NCI-H2107 (cell line): ENCODE measurements around the gene BBS9.
"Not testable (repeated sequence)": the region's sequence is repeated elsewhere in the genome, so short reads cannot be mapped to it uniquely, and the experiment has no call there.

Experiments used
- DNase-seq: peaks from one replicate; lab custom pipeline; 2025; lab: John Stamatoyannopoulos, UW

Gene BBS9

DNA sequence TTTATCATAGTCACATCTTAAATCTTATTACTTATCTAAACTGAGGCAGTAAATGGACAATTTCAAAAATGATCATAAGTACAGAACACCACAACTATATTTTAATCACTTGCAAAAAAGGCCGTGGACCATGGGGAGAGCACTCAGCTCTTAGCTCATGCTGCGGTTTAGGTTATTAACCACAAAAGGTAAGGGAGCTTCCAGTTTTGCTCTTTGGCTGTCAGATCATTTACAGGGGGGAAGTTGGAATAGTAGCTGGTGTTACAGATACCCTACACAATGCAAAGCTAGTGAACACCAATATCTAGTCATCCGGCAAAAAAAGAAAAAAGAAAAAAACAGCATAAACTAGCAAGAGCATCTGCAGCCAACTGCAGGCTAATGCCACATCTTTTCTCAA lies 147.0 kb downstream of the BBS9 start:
- no peak for DNase-seq

DNA sequence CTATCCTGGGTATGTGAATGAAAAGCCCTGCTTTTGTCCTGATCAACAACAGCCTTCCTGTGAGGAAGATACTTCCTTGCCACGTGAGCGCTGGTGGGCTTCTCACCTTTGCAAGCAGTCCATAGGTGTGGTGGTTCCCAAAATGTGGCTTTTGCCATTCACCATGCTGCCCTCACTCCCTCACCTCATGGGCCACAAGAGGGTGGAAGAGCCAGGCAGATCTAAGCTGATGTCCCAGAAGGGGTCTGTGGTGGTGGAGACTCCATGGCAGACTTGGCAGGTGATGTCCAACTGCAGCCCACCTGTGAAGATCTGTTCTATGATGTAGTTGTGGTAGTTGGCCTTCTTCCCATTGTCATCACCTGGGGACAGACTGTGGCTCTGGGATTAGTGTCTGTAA lies 147.4 kb downstream of the BBS9 start:
- DNase-seq = no peak

DNA sequence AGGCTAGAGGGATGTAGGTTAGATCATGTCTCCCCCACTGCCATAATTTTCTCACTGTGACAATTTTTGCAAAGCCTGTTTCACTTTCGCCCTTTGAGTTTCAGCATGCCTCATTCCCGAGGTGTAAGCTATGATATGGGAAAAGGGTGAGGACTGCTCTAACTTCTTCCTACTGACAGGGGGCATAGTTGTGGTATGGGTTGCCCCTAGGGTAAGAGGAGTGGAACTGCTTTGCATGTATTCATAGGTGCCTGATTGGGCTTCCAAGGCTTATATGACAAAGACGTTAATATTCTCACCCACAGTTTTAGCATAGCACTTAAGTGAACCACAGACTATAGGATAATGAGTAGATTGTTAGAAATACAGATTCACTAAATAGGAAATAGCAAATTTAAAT lies 148.7 kb downstream of the BBS9 start:
- DNase-seq = no peak

DNA sequence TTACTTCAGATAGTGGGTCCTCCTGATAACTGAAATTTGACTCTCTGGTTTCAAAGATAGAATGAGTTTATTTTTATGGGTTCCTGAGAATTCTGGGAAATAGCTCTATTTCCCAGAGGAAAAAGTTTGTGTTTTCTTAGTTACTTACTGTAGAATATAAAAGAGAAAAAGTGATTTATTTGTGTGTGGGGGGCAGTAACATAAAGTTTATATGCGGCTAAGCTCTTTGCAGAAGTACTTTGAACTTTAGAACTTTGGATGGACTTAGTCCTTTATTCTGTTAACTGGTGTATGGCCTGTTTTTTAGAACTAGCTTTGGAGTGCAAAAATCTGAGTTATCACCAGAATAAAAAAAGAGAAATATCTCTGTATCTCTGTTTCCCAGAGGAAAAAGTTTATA lies 157.1 kb downstream of the BBS9 start:
- DNase-seq = no peak

DNA sequence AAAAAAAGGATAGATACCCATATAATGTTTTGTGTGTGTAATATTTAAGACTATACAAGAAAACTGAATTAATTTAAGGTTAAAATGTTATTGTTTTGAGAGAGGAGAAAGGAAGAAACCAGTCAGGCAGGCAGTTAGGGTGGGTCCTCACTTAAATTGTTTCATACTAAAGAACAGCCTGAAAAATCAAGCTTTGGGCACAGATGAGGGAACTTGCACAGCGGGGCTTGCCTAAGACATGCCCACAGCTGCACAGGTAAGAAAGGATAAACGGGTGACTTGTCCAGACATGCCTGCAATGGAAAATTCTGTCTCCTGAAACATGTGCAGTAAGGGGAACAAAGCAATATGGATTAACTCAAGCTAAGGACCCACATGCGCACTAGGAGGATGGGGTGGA lies 158.4 kb downstream of the BBS9 start:
- no peak for DNase-seq

- no peak for DNase-seq
Measured at GRCh38 chr7:33298848-33299247, 169.5 kb downstream of the BBS9 start.

- DNase-seq = no peak
Measured at GRCh38 chr7:33299425-33299824, 170.1 kb downstream of the BBS9 start.

GRCh38 chr7:33300131-33300530 lies 170.8 kb downstream of the BBS9 start:
- DNase-seq = no peak

DNA sequence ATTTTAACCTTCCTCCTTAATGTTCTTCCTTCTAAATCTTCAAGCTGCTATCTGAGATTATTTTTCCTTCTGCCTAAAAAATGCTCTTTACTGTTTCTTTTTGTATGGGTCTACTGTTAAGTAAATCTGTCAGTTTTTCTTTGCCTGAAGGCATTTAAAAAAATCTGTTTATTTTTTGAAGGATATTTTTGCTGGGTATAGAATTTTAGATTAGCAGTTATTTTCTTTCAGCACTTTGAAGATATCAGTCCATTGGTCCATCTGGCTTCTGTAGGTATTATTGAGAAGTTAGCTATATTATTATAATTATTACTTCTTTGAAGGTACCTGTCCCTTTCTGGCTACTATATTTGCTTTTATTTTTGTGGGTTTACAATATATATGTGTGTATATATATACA lies 171.4 kb downstream of the BBS9 start:
- DNase-seq = no peak

DNA sequence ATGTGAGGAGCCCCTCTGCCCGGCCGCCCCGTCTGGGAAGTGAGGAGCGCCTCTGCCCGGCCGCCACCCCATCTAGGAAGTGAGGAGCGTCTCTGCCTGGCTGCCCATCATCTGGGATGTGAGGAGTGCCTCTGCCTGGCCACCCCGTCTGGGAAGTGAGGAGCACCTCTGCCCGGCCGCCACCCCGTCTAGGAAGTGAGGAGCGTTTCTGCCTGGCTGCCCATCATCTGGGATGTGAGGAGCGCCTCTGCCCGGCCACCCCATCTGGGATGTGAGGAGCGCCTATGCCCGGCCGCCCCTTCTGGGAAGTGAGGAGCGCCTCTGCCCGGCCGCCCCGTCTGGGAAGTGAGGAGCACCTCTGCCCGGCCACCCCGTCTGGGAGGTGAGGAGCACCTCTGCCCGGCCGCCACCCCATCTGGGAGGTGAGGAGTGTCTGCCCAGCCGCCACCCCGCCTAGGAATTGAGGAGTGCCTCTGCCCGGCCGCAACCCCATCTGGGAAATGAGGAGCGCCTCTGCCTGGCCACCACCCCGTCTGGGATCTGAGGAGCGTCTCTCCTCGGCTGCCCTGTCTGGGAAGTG lies 174.7 kb downstream of the BBS9 start:
- DNase-seq = not testable (repeated sequence)

DNA sequence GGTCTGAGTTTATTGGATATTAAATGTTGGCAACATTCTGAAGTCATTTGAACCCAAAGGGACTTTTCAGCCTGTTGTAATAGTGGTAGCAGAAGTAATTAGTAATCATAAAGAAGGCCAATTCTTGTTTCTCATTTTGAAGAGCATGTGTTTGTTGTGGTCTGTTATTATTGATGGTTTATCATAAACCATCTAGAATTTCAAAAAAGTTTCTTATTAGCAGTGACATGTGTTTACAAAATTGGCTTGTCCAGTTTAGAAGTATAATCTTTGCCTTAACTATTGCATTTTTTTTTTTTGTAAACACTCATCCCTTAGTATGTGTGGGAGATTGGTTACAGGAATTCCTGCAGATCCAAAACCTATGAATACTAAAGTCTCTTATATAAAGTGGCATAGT lies 177.8 kb downstream of the BBS9 start:
- no peak for DNase-seq

DNA sequence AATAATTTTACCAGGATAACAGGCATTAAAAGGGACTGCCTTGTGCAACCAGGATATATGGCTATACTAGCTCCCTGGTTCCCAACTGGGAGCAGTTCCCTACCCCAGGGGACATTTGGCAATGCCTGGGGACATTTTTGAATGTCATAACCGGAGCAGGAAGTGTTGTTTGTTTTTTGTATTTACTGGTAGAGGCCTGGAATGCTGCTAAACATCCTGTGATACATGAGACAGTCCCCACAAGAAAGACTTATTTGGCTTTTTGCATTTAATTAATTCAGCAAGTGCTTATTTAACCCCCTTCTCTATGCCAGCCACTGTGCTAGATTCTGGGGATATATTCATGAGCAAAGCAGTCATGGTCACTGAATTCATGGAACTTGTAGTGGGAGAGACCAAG lies 181.2 kb downstream of the BBS9 start:
- DNase-seq = no peak

DNA sequence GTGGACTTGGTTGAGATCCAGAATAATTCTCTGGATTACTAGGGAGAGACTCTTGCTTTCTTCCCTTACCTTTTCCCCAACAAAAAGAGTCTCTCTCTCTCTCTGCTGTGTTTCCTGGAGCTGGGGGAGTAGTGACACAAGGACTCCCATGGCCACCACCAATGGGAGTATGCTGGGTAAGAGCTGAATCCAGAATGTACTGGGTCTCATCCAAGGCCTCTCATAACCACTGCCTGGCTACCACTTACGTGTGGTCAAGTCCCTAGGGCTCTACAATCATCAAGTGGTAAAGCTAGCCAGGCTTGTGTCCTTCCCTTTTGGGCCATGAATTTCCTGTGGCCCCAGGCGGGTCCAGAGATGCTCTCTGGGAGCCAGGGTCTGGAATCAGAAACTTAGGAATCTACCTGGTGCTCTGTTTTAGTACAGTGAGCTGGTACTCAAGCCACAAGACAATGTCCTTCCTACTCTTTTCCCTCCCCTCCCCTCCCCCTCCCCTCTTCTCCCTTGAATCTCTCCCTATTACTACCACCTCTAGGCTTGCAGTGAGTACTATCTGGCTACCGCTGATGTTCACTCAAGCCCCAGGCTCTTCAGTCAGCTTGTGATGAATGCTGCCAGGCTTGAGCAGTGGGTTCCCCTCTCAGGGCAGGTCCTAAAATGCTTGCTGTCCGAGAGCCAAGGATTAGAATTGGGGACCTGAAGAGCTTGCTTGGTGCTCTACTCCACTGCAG lies 196.6 kb downstream of the BBS9 start:
- no peak for DNase-seq

GRCh38 chr7:33326485-33326848 lies 197.1 kb downstream of the BBS9 start:
- no peak for DNase-seq

DNA sequence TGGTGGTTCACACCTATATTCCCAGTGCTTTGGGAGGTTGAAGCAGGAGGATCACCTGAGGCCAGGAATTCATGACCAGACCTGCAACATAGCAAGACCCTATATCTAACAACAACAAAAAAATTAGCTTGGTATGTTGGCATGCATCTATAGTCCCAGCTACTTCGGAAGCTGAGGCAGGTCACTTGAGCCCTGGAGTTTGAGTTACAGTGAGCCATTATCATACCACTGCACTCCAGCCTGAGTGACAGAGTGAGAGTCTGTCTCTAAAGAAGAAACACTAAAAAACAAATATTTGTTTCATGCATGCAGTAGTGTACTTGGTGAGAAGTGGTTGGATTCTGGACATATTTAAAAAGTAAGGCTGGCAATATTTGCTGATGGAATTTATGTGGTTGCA lies 198.1 kb downstream of the BBS9 start:
- no peak for DNase-seq

DNA sequence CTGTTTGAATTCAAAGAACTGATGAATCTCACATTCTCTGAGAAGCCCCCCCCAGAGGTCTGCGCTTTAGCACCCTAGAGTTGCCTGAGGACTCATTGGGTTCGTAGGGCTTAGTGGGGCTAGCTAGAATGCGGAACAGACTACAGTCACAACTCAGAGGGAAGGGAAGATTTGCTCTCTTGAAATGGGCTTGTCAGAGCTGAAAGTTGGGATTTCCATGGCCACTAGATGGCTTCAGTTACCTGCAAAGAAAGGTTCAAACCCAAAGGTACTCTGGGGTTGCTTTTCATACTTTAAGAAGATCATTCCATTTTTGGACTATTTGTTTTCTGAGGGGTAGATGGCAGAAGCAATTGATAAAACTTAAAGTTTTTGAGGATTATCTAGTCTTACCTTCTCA lies 205.0 kb downstream of the BBS9 start:
- DNase-seq = no peak

- DNase-seq = no peak
Measured at GRCh38 chr7:33336820-33337219, 207.5 kb downstream of the BBS9 start.

DNA sequence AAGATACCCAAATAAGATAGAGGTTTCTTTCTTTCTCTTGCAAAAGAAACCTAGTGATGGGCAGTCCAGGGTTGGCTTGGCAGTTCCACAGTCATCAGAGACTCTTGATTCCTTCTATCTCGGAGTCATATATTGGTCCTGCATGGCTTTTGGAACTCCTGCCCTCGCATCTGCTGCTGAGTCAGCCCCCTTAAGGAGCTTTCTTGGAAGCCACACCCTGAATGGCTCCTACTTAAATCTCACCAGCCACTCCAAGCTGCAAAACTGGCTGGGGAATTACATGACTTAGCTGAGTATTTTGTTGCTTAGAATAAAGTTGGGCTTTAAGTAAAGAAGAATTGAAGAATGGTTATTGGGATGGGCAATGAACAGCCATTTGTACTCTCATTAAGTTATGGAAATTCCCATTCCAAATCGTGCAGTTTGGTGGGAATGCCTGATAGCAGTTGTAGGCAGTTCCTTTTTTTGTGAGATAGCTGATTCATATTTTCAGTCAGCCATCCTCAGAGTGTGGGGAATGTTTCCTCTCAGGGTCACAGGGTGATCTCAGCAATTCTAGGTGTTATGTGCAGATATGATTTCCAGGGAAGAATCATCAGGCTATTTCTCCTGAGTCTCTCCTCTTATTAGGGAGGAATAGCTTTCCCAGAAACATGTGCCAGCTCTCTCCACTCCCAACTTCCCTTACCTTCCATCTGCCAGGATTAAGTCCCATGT lies 209.9 kb downstream of the BBS9 start:
- no peak for DNase-seq

- DNase-seq = no peak
Measured at GRCh38 chr7:33346055-33346454, 216.7 kb downstream of the BBS9 start.

- no peak for DNase-seq
Measured at GRCh38 chr7:33350577-33350976, 221.2 kb downstream of the BBS9 start.

- no peak for DNase-seq
Measured at GRCh38 chr7:33351709-33352108, 222.3 kb downstream of the BBS9 start.

GRCh38 chr7:33354201-33354600 lies 224.8 kb downstream of the BBS9 start:
- DNase-seq = no peak

DNA sequence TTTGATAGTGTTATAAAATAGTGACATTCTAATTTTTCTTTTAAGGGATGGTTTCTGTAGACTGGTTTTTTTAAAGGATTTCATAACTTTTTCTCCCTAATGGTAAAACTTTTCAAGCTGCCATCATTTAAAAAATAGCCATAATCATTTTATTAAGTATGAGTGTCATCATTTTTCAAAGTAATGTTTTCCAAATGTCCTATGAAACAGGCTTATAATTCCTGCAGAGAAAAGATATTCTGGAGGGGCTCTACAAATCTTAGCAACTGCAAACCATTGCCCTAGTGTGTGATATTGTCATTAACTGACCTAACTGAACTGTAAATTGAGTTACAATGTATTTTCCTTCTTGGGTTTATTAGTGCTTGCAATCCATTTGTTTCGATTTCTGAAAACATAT lies 226.0 kb downstream of the BBS9 start:
- DNase-seq = no peak

DNA sequence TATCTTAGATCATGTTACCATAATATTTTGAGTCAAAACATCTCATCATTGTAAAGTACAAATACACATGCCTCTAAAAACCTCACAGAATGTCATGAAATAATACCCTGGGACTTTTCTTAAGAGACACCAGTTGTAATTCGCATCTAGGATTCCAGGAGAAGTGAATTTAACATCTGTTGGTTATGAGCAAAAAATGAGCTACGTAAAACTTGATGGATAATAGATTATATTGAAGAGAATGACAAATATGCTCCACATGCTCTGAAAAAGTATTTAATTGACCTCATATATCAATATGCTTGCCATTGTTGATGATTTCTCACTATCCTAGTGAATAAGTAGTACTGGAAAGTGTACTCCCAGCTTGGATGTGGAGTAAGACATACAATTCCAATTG lies 227.0 kb downstream of the BBS9 start:
- no peak for DNase-seq
